Measurements from ENCODE around the gene GRPEL1.

- TF ChIP-seq CTCF (conservative IDR thresholded peaks at IDR 0.05; ENCODE audit: low read depth, low read length) = no peak
- no peak for TF ChIP-seq EZH2 (IDR thresholded peaks at IDR 0.05; ENCODE audit: low read length, unreplicated experiment)
- TF ChIP-seq EZH2phosphoT487 (IDR thresholded peaks at IDR 0.05; ENCODE audit: borderline replicate concordance, low read length) = no peak
Observed at GRCh38 chr4:7116705-7117104, 48.8 kb upstream of the GRPEL1 start.
